Femur (tissue), 1 donor: ENCODE data around the gene TIMM10.
A peak's percentile ranks its signal among the peaks of the same experiment; 100 is the strongest.

Experiments used
- DNase-seq: peaks from one replicate; pipeline ENCODE4 v3.0.0-alpha.2; 2017

TIMM10 gene

GRCh38 chr11:57530596-57531507 is at the start of gene TIMM10:
TIMM10 (minus strand) TSS chr11:57530754; CDS start chr11:57530189, 565 bp downstream.
- DNase-seq, result peak; percentile 96

GRCh38 chr11:57574061-57574460 is 43.5 kb upstream of the TIMM10 start:
- DNase-seq, result no peak

GRCh38 chr11:57571606-57572005 is 41.1 kb upstream of the TIMM10 start:
- no peak for DNase-seq

GRCh38 chr11:57568330-57568766 is 37.8 kb upstream of the TIMM10 start:
- peak; percentile 88 for DNase-seq

- peak; percentile 66 for DNase-seq
These were observed 37.2 kb upstream of the TIMM10 start, which contains the start of gene UBE2L6 for GRCh38 chr11:57567515-57568329. UBE2L6 (minus strand) TSS chr11:57567672; CDS start chr11:57567611, 61 bp downstream.

- DNase-seq, result no peak
These were observed 36.5 kb upstream of the TIMM10 start for GRCh38 chr11:57566905-57567514.

GRCh38 chr11:57566005-57566904 is 35.7 kb upstream of the TIMM10 start:
- no peak for DNase-seq

- DNase-seq, result no peak
These were observed 32.0 kb upstream of the TIMM10 start for GRCh38 chr11:57562596-57562995.

GRCh38 chr11:57560146-57560545 is 29.6 kb upstream of the TIMM10 start:
- no peak for DNase-seq

- DNase-seq, result no peak
These were observed 25.5 kb upstream of the TIMM10 start for GRCh38 chr11:57556041-57556440.

- DNase-seq, result no peak
These were observed 24.8 kb upstream of the TIMM10 start for GRCh38 chr11:57555393-57555792.

- DNase-seq, result no peak
These were observed 21.9 kb upstream of the TIMM10 start for GRCh38 chr11:57552479-57552878.

GRCh38 chr11:57551941-57552340 is 21.4 kb upstream of the TIMM10 start:
- no peak for DNase-seq

GRCh38 chr11:57549983-57550382 is 19.4 kb upstream of the TIMM10 start:
- DNase-seq, result no peak

GRCh38 chr11:57547854-57548377 is 17.4 kb upstream of the TIMM10 start:
- no peak for DNase-seq

GRCh38 chr11:57546869-57547475 is 16.4 kb upstream of the TIMM10 start:
- no peak for DNase-seq

- no peak for DNase-seq
These were observed 15.9 kb upstream of the TIMM10 start for GRCh38 chr11:57546451-57546850.

GRCh38 chr11:57545883-57546282 is 15.3 kb upstream of the TIMM10 start:
- DNase-seq, result no peak

- DNase-seq, result no peak
These were observed 14.0 kb upstream of the TIMM10 start for GRCh38 chr11:57544566-57544965.

- DNase-seq, result no peak
These were observed 13.0 kb upstream of the TIMM10 start for GRCh38 chr11:57543593-57543992.

- DNase-seq, result no peak
These were observed 12.0 kb upstream of the TIMM10 start for GRCh38 chr11:57542582-57542981.
